ENCODE measurements around the gene MAP3K13.

Gene MAP3K13

GRCh38 chr3:185465471-185465870 lies 102.5 kb downstream of the MAP3K13 start:
- TF ChIP-seq REST (IDR thresholded peaks at IDR 0.05; ENCODE audit: insufficient read depth in 1 of 2, low read depth in 2 of 2, low read length in 2 of 2), result no peak
- no peak for TF ChIP-seq TAF1 (IDR thresholded peaks at IDR 0.05; ENCODE audit: borderline replicate concordance, insufficient read depth, low read length)
- no peak for TF ChIP-seq POLR2AphosphoS5 (IDR thresholded peaks at IDR 0.05; ENCODE audit: low read depth, low read length)
- TF ChIP-seq SIN3A (IDR thresholded peaks at IDR 0.05; ENCODE audit: borderline replicate concordance, insufficient read depth, low read length), result no peak
- TF ChIP-seq FOXP2 (optimal IDR thresholded peaks at IDR 0.05; ENCODE audit: borderline replicate concordance, extremely low read depth, extremely low read length, insufficient read depth), result no peak

GRCh38 chr3:185469542-185469941 lies 106.6 kb downstream of the MAP3K13 start:
- TF ChIP-seq SIN3A (IDR thresholded peaks at IDR 0.05; ENCODE audit: borderline replicate concordance, insufficient read depth, low read length) (no peak), POLR2AphosphoS5 (IDR thresholded peaks at IDR 0.05; ENCODE audit: low read depth, low read length) (no peak), REST (IDR thresholded peaks at IDR 0.05; ENCODE audit: insufficient read depth in 1 of 2, low read depth in 2 of 2, low read length in 2 of 2) (no peak), TAF1 (IDR thresholded peaks at IDR 0.05; ENCODE audit: borderline replicate concordance, insufficient read depth, low read length) (no peak), FOXP2 (optimal IDR thresholded peaks at IDR 0.05; ENCODE audit: borderline replicate concordance, extremely low read depth, extremely low read length, insufficient read depth) (no peak)

GRCh38 chr3:185470323-185470722 lies 107.4 kb downstream of the MAP3K13 start:
- no peak for TF ChIP-seq REST (IDR thresholded peaks at IDR 0.05; ENCODE audit: insufficient read depth in 1 of 2, low read depth in 2 of 2, low read length in 2 of 2)
- TF ChIP-seq POLR2AphosphoS5 (IDR thresholded peaks at IDR 0.05; ENCODE audit: low read depth, low read length), result no peak
- no peak for TF ChIP-seq TAF1 (IDR thresholded peaks at IDR 0.05; ENCODE audit: borderline replicate concordance, insufficient read depth, low read length)
- TF ChIP-seq FOXP2 (optimal IDR thresholded peaks at IDR 0.05; ENCODE audit: borderline replicate concordance, extremely low read depth, extremely low read length, insufficient read depth), result no peak
- TF ChIP-seq SIN3A (IDR thresholded peaks at IDR 0.05; ENCODE audit: borderline replicate concordance, insufficient read depth, low read length), result no peak

- TF ChIP-seq POLR2AphosphoS5 (IDR thresholded peaks at IDR 0.05; ENCODE audit: low read depth, low read length), result no peak
- no peak for TF ChIP-seq REST (IDR thresholded peaks at IDR 0.05; ENCODE audit: insufficient read depth in 1 of 2, low read depth in 2 of 2, low read length in 2 of 2)
- no peak for TF ChIP-seq TAF1 (IDR thresholded peaks at IDR 0.05; ENCODE audit: borderline replicate concordance, insufficient read depth, low read length)
- TF ChIP-seq FOXP2 (optimal IDR thresholded peaks at IDR 0.05; ENCODE audit: borderline replicate concordance, extremely low read depth, extremely low read length, insufficient read depth), result no peak
- TF ChIP-seq SIN3A (IDR thresholded peaks at IDR 0.05; ENCODE audit: borderline replicate concordance, insufficient read depth, low read length), result no peak
Measured at GRCh38 chr3:185473290-185473815, 110.4 kb downstream of the MAP3K13 start.

GRCh38 chr3:185477316-185477715 lies 114.4 kb downstream of the MAP3K13 start:
- TF ChIP-seq REST (IDR thresholded peaks at IDR 0.05; ENCODE audit: insufficient read depth in 1 of 2, low read depth in 2 of 2, low read length in 2 of 2), result no peak
- no peak for TF ChIP-seq TAF1 (IDR thresholded peaks at IDR 0.05; ENCODE audit: borderline replicate concordance, insufficient read depth, low read length)
